Measurements from ENCODE around the gene AHCY.
"Not testable (repeated sequence)": the region's sequence is repeated elsewhere in the genome, so short reads cannot be mapped to it uniquely, and the experiment has no call there.

GRCh38 chr20:34263468-34263867 lies 39.7 kb downstream of the AHCY start:
- not testable (repeated sequence) for TF ChIP-seq CTCF, EP300 (IDR thresholded peaks at IDR 0.05)

Data from tibial nerve (tissue), 4 donors.